Panc1 (cell line): ENCODE results near the gene DYNLRB1.

ENCODE experiments used
- POLR2AphosphoS5 ChIP-seq: IDR thresholded peaks from 2 replicates; pipeline ENCODE4 v1.6.1; 2012; ENCODE audit warnings: mild to moderate bottlenecking, low read depth, low read length, moderate library complexity
- SIN3A ChIP-seq: IDR thresholded peaks from 2 replicates; pipeline ENCODE4 v1.6.1; 2012; ENCODE audit warnings: low read depth, mild to moderate bottlenecking, low read length, moderate library complexity, borderline replicate concordance; ENCODE audit not compliant: insufficient read depth
- TCF7L2 ChIP-seq: IDR thresholded peaks from 2 replicates; pipeline ENCODE4 v1.6.1; 2011; ENCODE audit warnings: mild to moderate bottlenecking, low read depth, low read length, inconsistent platforms
- TF ChIP-seq, protein P1 (sequence below): fragments of 450-650 bp; IDR thresholded peaks from 2 replicates; pipeline ENCODE4 v1.5.1; 2017; ENCODE audit warnings: mild to moderate bottlenecking
- TF ChIP-seq, protein P2 (sequence below), 2 experiments: IDR thresholded peaks; 2 replicates each; pipeline ENCODE4 v1.6.1; 2011 to 2012; ENCODE audit warnings: low read depth in 2 of 2, control low read depth in 1 of 2, low read length in 1 of 2, mild to moderate bottlenecking in 1 of 2, moderate library complexity in 1 of 2; ENCODE audit not compliant: insufficient read depth in 1 of 2

DNA sequence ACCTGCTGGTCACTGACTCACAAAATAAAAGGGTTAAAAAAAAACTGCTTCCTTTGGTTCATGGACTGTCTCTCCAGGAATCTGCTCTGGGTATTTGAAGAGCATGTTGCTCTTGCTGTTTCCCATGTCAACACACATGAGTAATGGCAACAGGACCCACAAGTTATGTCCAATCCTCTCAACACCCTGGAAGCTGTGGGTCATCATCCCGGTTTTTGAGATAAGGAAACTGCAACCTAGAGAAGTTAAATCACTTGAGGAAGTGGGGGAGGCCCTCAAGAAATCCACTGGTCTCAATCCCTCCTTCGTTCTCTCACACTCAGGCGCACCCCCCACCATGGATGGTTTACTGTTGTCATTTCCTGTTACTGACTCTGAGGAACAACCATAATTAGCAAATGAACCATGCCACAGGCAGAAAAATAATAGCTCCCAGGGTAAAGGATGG lies 54.7 kb downstream of the DYNLRB1 start:
- TF ChIP-seq, protein P1, sequence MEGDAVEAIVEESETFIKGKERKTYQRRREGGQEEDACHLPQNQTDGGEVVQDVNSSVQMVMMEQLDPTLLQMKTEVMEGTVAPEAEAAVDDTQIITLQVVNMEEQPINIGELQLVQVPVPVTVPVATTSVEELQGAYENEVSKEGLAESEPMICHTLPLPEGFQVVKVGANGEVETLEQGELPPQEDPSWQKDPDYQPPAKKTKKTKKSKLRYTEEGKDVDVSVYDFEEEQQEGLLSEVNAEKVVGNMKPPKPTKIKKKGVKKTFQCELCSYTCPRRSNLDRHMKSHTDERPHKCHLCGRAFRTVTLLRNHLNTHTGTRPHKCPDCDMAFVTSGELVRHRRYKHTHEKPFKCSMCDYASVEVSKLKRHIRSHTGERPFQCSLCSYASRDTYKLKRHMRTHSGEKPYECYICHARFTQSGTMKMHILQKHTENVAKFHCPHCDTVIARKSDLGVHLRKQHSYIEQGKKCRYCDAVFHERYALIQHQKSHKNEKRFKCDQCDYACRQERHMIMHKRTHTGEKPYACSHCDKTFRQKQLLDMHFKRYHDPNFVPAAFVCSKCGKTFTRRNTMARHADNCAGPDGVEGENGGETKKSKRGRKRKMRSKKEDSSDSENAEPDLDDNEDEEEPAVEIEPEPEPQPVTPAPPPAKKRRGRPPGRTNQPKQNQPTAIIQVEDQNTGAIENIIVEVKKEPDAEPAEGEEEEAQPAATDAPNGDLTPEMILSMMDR = no peak
- TF ChIP-seq, protein P2, sequence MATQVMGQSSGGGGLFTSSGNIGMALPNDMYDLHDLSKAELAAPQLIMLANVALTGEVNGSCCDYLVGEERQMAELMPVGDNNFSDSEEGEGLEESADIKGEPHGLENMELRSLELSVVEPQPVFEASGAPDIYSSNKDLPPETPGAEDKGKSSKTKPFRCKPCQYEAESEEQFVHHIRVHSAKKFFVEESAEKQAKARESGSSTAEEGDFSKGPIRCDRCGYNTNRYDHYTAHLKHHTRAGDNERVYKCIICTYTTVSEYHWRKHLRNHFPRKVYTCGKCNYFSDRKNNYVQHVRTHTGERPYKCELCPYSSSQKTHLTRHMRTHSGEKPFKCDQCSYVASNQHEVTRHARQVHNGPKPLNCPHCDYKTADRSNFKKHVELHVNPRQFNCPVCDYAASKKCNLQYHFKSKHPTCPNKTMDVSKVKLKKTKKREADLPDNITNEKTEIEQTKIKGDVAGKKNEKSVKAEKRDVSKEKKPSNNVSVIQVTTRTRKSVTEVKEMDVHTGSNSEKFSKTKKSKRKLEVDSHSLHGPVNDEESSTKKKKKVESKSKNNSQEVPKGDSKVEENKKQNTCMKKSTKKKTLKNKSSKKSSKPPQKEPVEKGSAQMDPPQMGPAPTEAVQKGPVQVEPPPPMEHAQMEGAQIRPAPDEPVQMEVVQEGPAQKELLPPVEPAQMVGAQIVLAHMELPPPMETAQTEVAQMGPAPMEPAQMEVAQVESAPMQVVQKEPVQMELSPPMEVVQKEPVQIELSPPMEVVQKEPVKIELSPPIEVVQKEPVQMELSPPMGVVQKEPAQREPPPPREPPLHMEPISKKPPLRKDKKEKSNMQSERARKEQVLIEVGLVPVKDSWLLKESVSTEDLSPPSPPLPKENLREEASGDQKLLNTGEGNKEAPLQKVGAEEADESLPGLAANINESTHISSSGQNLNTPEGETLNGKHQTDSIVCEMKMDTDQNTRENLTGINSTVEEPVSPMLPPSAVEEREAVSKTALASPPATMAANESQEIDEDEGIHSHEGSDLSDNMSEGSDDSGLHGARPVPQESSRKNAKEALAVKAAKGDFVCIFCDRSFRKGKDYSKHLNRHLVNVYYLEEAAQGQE (IDR thresholded peaks at IDR 0.05; ENCODE audit: insufficient read depth in 1 of 2, low read depth in 2 of 2, low read length in 1 of 2) = no peak
- no peak for TF ChIP-seq TCF7L2
- no peak for TF ChIP-seq POLR2AphosphoS5
- TF ChIP-seq SIN3A = no peak
